Inferior parietal cortex (tissue), 1 donor: ENCODE data around the gene UBE2S.

ENCODE experiments used
- DNase-seq: peaks from one replicate; pipeline ENCODE4 v3.0.0-alpha.2; 2016; ENCODE audit errors: extremely low spot score

UBE2S gene

DNA sequence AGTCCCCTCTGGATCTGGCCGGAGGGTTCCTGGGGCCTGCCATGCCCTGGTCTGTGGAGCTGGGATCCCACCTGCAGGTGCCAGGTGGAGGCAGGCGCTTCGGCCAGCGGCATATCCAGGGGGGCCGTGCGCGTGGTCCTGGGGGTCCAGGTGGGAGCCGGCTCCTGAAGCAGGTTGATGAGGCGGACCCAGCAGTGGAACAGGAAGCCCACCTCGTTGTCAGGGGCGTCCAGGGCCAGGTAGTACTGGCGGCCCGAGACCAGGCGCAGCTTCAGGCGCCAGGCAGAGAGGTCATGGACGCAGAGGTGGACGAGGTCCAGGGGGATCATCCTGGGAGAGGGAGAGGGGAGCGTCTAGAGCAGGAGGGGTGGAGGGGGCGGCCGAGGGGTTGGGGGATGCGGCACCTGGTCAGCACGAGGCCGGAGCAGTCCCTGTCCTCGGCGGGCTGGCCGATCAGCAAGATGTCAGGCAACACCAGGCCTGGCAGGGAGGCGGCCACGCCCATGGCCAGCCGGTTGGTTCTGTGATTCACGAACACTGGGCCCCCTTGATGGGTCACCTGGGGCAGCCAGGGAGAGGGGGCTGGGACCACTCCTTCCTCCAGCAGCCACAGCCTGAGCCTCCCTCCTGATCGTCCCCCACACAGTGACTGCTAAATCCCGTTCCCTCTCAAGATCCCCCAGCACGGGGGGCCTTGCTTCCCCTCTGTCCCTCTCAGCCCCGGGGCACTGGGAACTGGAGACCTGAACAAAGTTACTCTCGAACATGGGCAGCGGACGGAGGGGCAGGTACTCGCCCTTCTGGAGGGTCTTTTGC, 45.2 kb downstream of the UBE2S start:
- DNase-seq = no peak

DNA sequence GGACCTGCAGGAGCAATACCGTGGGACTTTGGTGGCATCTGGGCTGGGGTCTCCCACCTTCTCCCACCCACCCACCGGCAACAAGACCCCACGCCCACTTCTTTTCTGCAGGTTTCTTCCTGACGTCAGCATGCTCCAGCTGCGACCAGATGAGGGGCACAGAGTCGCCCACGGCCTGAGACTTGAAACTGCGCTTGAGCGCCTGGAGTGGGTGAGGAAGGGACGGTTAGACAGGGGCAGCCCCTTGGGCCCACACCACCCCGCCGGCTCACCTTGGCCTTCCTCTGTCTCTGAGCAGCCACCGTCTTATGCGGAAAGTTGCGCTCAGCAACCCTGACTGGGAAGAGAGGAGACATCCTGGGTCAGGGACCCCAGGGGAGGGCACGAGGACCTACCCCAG, 46.7 kb downstream of the UBE2S start:
- DNase-seq = no peak

DNA sequence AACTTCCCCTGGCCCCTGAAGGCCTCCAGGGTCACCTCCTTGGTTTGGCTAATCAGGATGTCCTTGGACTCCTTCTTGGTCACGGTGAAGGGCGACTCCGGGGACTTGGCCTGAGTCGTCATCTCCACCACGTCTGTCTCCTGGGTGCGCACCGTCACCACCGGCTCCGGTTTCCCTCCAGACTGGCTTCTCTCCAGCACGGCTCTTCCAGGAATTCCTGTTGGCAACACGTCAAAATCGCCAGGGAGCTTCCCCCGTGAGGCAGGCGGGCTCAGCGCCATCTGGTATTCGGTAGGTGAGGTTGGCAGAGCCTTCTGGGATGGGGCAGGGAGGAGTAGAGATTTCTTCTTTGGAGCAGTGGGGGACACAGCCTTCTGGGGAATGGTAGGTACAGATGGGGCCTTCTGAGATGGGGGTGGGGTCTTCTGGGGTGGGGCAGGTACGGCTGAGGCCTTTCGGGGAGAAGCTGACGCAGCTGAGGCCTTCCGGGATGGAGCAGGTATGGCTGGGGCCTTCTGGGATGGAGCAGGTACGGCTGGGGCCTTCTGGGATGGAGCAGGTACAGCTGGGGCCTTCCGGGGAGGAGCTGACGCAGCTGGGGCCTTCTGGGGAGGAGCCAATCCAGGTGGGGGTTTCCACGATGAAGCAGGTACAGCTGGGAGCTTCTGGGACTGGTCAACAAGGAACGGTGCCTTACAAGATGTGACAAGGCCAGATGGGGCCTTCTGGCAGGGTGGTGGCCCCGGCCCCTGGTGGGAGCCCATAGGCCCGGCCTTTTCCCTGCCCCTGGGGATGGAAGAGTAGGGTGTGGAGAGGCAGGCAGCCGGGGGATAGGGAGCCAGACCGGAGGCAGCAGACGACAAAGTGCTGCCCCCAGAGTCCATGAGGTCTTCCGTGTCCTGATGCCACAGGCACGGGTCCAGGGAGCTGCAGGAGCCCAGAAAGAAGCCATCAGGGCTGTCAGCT, 48.4 kb downstream of the UBE2S start:
- no peak for DNase-seq

DNA sequence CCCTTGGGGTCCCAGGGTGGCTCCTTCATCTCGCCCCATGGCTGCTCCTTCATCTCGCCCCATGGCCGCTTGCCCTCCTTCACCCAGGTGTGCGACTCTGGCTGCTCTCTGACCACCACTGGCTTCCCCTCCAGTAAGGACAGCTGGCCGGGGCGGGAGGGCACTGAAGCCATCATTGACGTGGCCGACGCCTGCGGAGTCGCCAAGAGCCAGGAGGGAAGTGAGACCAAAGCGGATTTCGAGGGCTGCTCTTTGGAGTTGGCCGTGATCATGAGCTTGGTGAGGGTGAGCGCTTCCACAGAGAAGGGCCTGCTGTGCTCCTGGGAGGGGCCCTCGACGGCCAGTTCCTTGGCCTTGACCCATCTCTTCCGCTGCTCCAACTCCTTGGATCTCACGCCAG, 49.1 kb downstream of the UBE2S start:
- no peak for DNase-seq

DNA sequence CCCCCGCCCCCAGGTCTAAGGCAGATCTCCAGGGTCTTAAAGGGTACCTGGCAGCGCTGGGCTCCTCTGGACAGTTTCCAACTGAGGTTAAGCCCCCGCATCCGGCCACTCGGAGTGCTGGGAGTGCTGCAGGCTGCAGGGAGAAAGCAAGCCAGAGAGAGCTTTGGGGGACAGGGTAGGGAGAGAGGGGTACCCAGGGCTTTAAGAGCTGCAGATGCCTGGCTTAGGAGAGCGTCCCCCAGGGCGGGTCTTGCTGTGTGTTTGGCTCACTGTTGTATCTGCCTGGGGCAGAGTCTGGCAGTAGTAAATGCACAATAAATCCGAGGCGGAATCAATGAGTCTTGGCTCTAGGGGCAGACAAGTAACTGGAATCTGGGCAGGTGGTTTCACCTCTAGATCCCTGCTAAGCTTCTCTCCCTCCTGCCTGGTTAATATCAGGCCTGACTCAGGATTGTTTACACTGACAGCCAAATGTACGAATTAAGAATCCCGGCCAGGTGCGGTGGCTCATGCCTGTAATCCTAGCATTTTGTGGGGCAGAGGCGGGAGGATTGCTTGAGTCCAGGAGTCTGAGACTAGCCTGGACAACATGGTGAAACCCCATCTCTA, 52.3 kb downstream of the UBE2S start:
- DNase-seq = no peak

DNA sequence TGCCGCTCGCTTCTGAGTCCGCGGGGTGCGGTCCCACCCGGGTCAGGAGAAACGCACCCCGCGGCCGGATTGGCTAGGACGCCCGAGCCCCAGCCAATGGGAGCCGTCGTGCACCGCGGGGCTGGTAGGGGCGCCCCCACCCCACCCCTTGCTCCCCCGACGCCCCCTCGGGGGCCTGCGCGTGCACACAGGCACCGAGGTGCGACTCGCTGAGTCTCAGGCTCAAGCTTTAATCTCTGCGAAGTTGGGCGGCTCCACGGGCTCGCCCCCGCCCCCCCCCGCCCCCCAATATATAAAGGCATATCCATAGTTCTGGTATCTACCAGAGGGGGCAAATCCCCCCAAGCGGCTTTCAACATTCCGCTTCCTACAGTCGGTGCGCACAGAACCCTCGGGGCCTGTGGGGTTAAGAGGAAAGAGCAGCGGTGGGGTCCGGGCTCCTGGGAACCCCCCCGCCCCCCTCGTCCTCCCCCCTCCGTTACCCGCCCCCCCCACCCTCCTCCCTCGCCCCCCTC, 52.8 kb downstream of the UBE2S start, which contains the start of gene COX6B2:
TSS of gene COX6B2 (minus strand) at position 22 of the 515 bp plus-strand sequence. CDS start 198 bp downstream, outside the sequence.
- DNase-seq = no peak

DNA sequence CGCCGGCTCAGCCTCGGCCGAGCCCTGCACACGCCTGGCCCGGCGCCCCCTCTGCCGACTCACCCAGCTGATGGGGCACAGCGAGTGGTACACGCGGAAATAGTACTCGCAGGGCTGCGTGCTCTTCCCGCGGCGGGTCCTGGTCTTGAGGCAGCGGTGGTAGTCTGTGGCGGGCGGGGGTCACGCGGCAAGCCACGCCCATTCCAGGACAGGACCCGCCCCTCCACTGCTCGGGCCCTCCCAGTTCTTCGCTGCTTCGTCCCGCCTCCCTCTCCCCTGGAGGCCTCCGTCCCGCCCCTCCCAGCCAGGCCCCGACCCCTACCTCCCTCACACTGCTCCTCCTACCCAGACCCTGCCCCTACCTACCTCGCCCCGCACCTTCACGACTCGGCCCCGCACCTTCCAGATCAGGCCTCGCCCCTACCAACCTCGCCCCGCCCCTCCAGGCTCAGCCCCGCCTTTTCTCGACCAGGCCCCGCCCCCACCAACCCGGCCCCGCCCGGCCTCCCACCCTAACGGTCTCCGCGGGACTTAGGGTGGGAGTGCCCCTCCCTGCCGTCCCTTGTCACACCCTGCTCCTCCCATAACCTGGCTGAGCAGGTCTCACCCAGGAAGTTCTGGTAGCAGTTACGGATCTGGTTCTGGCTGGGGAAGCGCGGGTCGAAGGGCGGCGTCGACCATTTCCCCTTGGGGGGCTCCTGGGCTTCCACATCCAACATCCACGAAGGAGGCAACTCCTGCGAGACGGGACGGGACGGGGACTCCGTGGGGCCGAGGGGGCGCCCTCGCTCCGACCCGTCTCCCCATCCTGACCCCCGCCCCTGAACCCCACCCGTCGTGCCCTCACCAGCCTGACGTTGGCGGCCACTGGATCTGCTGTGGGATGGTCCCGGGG, 53.5 kb downstream of the UBE2S start:
- no peak for DNase-seq

DNA sequence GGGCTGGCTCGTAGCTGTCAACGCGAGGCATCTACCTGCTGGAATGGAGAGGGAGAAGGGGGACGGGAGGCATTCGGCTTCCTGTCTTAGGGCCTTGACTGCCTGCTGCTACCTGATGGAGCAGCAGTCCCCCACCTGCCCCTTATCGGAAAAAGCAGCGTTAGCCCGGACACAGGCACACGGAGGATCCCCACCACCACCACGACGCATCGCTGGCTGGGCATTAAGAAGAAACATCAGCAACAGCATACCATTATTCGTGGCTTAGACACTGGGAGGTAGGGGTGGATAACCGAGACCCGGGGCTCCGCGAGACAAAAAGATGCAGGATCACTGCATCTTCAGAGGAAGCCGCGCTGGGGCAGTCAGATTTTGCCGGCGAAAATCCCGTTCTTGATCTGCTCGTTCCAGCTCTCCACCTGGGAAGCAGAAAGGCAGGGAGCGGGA, 54.2 kb downstream of the UBE2S start:
- DNase-seq = no peak

DNA sequence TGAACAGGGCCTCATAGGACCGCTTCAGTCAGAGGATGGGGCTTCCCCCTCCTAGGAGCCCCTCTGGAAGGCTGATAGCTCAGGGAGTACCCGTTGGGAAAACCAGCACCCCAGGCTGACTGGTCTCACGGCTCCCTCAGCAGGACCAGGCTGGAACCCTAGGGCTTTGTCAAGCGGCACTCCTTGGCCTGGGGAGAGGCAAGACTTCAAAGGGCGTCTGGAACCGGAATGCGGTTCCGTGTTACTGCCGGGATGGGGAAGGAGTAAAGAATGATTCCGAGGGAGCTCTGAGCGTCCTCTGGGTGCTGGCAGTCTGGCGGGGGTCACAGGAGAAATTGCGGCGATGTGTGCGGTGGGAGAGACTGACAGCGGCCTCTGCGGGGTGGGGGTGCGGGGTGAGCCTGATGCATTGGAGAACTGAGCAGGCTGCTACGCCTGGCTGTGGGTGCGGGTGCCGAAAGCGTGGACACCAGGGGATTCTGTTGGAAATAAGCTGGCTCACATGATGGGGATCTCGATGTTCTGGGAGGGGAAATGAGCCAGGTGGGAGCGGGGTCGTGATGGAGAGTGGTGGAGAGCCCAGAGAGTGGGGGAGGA, 54.9 kb downstream of the UBE2S start:
- no peak for DNase-seq

DNA sequence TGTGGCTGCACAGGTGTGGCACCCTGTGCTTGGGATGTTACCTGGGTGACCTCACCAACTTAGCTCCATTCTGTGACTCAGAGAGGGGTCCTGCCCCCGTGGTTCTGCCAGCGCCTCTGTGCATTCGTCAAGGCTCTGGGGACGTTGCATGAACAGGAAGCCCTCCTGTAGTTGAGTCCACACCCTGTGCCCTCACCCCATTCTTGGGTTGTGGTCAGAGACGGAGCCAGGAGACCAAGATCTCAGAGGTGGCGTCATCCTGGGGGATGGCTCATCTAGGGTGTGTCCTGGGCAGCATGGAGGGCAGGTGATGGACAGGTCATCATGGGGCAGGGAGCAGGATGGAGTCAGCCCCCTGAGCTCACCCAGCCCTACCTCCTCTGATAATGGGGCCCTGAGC, 55.5 kb downstream of the UBE2S start:
- no peak for DNase-seq

DNA sequence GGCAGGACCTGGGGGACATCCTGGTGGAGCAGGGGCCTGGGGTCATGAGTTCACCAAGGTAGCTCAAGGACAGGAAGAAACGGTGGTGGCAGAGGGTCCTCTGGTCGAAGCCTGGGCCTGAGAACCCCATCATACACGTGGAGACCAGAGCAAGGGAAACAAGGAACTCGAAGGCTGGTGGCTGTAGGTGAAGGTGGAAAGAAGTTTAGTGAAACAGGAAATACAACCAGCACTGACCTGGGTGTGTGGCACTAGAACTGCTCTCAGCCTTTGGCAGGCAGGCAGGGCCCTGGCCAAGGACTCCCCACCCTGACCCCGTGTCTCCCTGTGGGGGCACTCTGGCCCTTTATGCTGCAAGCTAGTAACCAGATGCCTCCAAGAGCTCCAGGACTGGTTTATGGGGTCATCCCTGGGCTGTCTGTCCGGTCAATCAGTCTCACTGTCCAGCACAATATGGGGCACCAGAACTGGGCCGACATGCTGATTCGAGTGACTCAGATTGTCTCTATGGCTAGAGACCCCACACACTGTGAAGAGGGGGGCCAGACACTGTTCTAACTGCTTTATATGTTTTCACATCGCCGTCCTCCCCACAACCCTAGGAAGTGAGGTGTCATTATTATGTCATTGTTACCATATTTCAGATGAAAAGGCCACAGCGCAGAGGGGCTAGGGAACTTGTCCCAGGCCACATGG, 56.8 kb downstream of the UBE2S start:
- DNase-seq = no peak
